Fibroblast of the conjunctiva (primary cell): ENCODE data around the gene DNAJC21.
"Not testable (repeated sequence)": the region's sequence is repeated elsewhere in the genome, so short reads cannot be mapped to it uniquely, and the experiment has no call there.

Experiments used
- DNase-seq: peaks from one replicate; pipeline ENCODE4 v3.0.0-alpha.2; 2010; ENCODE audit warnings: low read depth

Gene DNAJC21

GRCh38 chr5:34923694-34924461, 5.5 kb upstream of the DNAJC21 start:
- DNase-seq = no peak

- no peak for DNase-seq
Observed at GRCh38 chr5:34924462-34924765, 4.9 kb upstream of the DNAJC21 start.

- no peak for DNase-seq
Observed at GRCh38 chr5:34926318-34926888, 3.0 kb upstream of the DNAJC21 start.

- DNase-seq = no peak
Observed at GRCh38 chr5:34927785-34928184, 1.6 kb upstream of the DNAJC21 start.

- no peak for DNase-seq
Observed at GRCh38 chr5:34928267-34928666, 1.1 kb upstream of the DNAJC21 start.

GRCh38 chr5:34929720-34930461, 532 bp downstream of the DNAJC21 start:
- peak; percentile 60 for DNase-seq

GRCh38 chr5:34930462-34930844, 1.1 kb downstream of the DNAJC21 start:
- no peak for DNase-seq

- no peak for DNase-seq
Observed at GRCh38 chr5:34930870-34931269, 1.5 kb downstream of the DNAJC21 start.

GRCh38 chr5:34932947-34933346, 3.6 kb downstream of the DNAJC21 start:
- DNase-seq = no peak

- DNase-seq = no peak
Observed at GRCh38 chr5:34941936-34942335, 12.6 kb downstream of the DNAJC21 start.

- no peak for DNase-seq
Observed at GRCh38 chr5:34944044-34944443, 14.7 kb downstream of the DNAJC21 start.

GRCh38 chr5:34944460-34945047, 15.2 kb downstream of the DNAJC21 start:
- no peak for DNase-seq

GRCh38 chr5:34957321-34957720, 28.0 kb downstream of the DNAJC21 start:
- DNase-seq = no peak

GRCh38 chr5:34957857-34958690, 28.7 kb downstream of the DNAJC21 start:
- DNase-seq = peak; percentile 5

- DNase-seq = no peak
Observed at GRCh38 chr5:34959323-34959722, 30.0 kb downstream of the DNAJC21 start.

GRCh38 chr5:34967540-34967939, 38.2 kb downstream of the DNAJC21 start:
- no peak for DNase-seq

GRCh38 chr5:34968258-34968657, 38.9 kb downstream of the DNAJC21 start:
- no peak for DNase-seq

GRCh38 chr5:34970552-34970951, 41.2 kb downstream of the DNAJC21 start:
- DNase-seq = no peak

GRCh38 chr5:34971655-34972054, 42.3 kb downstream of the DNAJC21 start:
- DNase-seq = not testable (repeated sequence)

GRCh38 chr5:34976347-34976746, 47.0 kb downstream of the DNAJC21 start:
- DNase-seq = no peak

GRCh38 chr5:34977934-34978613, 48.7 kb downstream of the DNAJC21 start:
- DNase-seq = no peak
